Skeletal muscle tissue (tissue), 4 donors: ENCODE data around the gene TAGLN3. TPM values are rescaled to one million over a fixed set of nuclear protein-coding genes. Genes with fewer than 3 reads are reported as not detected.

Source experiments
- H3K27ac ChIP-seq: one replicate; pipeline ENCODE4 v1.7.0; 2013; ENCODE audit warnings: mild to moderate bottlenecking, low read depth, low read length, inconsistent platforms
- H3K27me3 ChIP-seq, 3 donors: one replicate each; pipeline ENCODE4 v1.7.0; 2013; ENCODE audit warnings: low read length in 3 of 3; ENCODE audit not compliant: control insufficient read depth in 3 of 3, insufficient read depth in 3 of 3
- H3K36me3 ChIP-seq, 3 donors: one replicate each; pipeline ENCODE4 v1.7.0; 2013; ENCODE audit warnings: low read length in 3 of 3; ENCODE audit not compliant: control insufficient read depth in 3 of 3, insufficient read depth in 3 of 3
- H3K4me1 ChIP-seq, 3 donors: one replicate each; pipeline ENCODE4 v1.7.0; 2013; ENCODE audit warnings: low read length in 3 of 3, mild to moderate bottlenecking in 3 of 3; ENCODE audit not compliant: control insufficient read depth in 3 of 3, insufficient read depth in 3 of 3
- H3K4me3 ChIP-seq, 3 donors: one replicate each; pipeline ENCODE4 v1.7.0; 2013; ENCODE audit warnings: low read length in 3 of 3
- H3K9ac ChIP-seq, 3 donors: one replicate each; pipeline ENCODE4 v1.7.0; 2013; ENCODE audit warnings: low read length in 3 of 3, mild to moderate bottlenecking in 3 of 3, moderate library complexity in 2 of 3, low read depth in 1 of 3
- H3K9me3 ChIP-seq, 3 donors: one replicate each; pipeline ENCODE4 v1.7.0; 2013; ENCODE audit warnings: low read length in 3 of 3; ENCODE audit not compliant: control insufficient read depth in 3 of 3
- total RNA-seq: library from RNA; depleted of rRNA; stranded (reverse); fragments of >200 nt; gene quantifications from one replicate; pipeline ENCODE4 v1.2.3, GENCODE V29; 2014
- donor health status: Osteomylitis.

Gene TAGLN3
- total RNA-seq, 1 donor from 2014 or later: 0.52 TPM

DNA sequence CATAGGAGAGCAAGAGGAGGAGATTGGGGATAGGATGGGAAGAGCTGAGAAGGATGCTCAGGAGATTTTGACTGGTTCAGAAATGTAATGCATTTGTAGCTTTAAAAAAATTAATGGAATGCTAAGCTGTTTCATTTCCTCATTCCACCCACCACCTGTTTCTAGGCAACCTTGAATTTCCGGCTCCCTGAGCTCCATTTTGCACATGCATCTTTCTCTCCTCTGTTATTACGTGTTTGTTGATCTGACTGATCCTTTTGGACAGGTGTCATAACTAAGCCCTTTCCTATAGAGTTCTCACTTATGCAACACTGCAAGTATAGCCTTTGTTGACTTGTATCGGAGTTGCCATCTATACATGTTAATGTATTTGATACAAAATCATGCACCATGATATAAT, 40.1 kb downstream of the TAGLN3 start:
- Histone ChIP-seq H3K4me1 (no peaks in the 10 kb centered on the region), H3K27ac (no peak overlapping the region), H3K9ac (no peak overlapping the region), H3K36me3 (no peaks in the 10 kb centered on the region), H3K4me3 (no peak overlapping the region), H3K27me3 (no peaks in the 10 kb centered on the region), H3K9me3 (no peaks in the 10 kb centered on the region)

DNA sequence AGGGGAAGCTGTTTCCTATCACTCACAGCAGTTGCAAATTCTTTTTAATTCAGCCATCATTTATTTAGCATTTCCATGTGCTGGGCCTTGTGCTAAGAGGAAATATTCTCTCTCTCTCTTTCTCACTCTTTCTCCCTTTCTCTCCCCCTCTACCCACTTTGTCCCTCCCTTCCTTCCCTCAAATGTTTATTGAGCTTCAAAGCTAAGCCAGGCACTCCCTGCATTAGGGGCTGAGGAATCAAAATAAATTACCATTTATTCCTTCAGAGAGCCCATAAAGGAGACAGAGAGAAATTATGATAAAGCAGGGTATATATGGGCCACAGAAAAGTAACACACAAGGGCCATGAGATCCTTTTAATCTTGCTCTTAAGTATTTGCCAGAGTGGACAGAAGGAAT, 42.6 kb downstream of the TAGLN3 start:
- H3K9me3 ChIP-seq: no peaks in the 10 kb centered on the region

DNA sequence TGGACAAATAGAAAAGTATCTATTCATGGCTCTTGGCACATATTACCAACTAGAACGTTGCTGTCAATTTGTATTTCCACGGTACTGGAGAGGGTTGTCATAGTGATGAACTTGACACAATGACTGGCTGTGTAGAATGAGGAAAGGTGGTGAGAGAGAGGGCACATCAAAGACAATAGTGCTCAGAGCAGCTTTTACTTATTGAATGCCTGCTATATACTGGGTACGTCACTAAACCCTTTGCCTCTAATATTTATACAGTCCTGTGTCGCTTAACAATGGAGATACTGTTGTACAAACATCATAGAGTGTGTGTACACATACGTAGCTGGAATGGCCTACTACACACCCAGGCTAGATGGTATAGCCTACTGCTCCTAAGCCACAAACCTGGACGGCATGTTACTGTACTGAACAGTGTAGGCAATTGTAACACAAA, 44.1 kb downstream of the TAGLN3 start:
- Histone ChIP-seq H3K27me3 (no peaks in the 10 kb centered on the region), H3K36me3 (no peaks in the 10 kb centered on the region), H3K9ac (no peak overlapping the region), H3K27ac (no peak overlapping the region), H3K4me1 (no peaks in the 10 kb centered on the region), H3K9me3 (no peaks in the 10 kb centered on the region), H3K4me3 (no peak overlapping the region)

More for the DNA sequence above, 42.6 kb downstream of the TAGLN3 start:
- Histone ChIP-seq H3K36me3 (no peaks in the 10 kb centered on the region), H3K27me3 (no peaks in the 10 kb centered on the region), H3K4me1 (no peaks in the 10 kb centered on the region), H3K9ac (no peak overlapping the region), H3K27ac (no peak overlapping the region), H3K4me3 (no peak overlapping the region)

DNA sequence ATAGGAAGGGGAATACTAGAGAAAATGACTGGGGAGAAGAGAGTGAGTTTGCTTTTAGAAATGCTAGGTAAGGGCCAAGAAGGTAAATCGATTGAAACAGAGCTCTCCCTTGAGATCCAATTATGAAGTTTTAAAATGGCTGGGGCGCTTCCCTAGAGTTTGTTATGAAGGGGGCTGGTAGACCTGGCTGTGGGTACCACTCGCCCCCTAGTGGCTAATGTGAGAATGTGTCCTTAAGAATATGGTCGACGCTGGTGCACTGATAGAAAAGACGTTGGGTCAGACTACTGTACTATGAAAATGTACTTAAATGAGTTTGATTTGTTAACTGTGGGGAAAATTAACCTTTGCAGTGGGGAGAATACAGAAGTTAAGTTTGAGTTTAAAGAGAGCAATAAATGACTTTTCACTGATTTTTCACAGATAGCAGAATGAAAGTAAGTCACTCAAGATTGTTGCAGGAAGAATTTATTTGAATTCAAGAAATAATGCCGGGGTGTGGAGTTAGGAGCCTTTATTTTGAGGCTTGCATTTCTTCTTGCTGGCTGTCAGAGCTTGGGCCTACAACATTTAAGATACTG, 45.0 kb downstream of the TAGLN3 start:
- H3K4me3 ChIP-seq: no peak overlapping the region
- no peaks in the 10 kb centered on the region for H3K4me1 ChIP-seq
- no peaks in the 10 kb centered on the region for H3K36me3 ChIP-seq
- no peak overlapping the region for H3K27ac ChIP-seq
- peak overlapping the region in 1 of 3 donors; percentile 26 for H3K9ac ChIP-seq
- no peaks in the 10 kb centered on the region for H3K9me3 ChIP-seq
- H3K27me3 ChIP-seq: no peaks in the 10 kb centered on the region

DNA sequence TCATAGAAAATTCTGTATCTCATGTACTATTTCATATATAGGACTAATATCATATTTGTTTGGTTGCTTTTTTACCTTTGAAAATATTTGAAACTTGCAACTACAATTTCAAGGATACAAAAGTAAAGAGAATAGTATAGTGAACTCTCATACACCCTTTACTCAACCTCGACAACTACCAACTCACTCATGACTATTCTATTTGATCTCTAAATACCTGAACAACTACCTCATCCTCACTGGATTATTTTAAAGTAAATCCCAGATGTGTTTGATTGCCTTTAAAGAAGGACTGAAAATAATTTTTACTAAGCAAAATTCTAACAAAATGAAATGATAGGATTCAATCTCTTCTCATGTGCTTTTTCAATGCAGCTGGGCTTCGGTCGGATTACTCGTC, 47.9 kb downstream of the TAGLN3 start:
- no peak overlapping the region for H3K9ac ChIP-seq
- H3K9me3 ChIP-seq: no peaks in the 10 kb centered on the region
- no peak overlapping the region for H3K27ac ChIP-seq
- H3K27me3 ChIP-seq: peaks cover 0 to 3% (median 0%) of the 10 kb centered on the region in 3 donors
- no peak overlapping the region for H3K4me3 ChIP-seq
- H3K4me1 ChIP-seq: no peaks in the 10 kb centered on the region
- H3K36me3 ChIP-seq: no peaks in the 10 kb centered on the region

DNA sequence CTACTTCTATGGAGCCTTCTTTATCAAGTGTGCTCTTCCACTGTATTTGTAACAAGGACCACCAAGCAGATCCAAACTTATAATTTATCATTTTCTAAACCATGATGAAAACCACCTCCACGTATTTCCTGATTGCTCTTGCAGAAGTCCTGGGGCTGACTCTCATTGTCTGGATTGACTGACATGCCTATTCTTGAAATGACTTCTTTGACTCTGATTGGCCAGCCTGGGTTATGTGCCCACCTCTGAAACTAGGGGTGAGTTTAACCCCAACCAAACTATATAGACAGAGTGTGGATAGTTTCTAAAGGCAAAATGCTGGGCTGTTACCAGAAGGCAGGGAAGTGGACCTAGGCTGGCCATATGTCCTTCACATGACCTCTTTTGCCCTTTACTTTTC, 48.5 kb downstream of the TAGLN3 start:
- Histone ChIP-seq H3K9me3 (no peaks in the 10 kb centered on the region), H3K4me3 (no peak overlapping the region), H3K27me3 (peaks cover 0 to 3% (median 0%) of the 10 kb centered on the region in 3 donors), H3K4me1 (no peaks in the 10 kb centered on the region), H3K9ac (no peak overlapping the region), H3K36me3 (no peaks in the 10 kb centered on the region), H3K27ac (no peak overlapping the region)

DNA sequence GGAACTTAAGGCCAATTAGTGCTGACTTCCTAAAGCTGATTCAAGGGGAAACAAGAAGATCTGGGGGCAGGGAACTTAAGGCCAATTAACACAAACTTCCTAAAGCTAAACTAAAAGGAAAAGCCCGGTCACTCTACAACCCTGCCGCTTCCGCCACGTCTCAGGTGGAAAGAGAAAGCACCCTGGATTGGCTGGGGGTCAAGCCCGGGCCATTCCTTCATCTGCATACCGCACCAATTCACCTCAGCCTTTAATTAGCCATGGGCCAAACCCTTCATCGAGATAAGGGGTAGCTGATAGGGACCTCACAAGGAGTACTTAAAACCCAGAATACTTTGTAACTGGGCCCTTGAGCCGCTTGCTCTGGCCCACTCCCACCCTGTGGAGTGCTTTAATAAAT, 50.2 kb downstream of the TAGLN3 start:
- H3K36me3 ChIP-seq: no peaks in the 10 kb centered on the region
- no peaks in the 10 kb centered on the region for H3K4me1 ChIP-seq

DNA sequence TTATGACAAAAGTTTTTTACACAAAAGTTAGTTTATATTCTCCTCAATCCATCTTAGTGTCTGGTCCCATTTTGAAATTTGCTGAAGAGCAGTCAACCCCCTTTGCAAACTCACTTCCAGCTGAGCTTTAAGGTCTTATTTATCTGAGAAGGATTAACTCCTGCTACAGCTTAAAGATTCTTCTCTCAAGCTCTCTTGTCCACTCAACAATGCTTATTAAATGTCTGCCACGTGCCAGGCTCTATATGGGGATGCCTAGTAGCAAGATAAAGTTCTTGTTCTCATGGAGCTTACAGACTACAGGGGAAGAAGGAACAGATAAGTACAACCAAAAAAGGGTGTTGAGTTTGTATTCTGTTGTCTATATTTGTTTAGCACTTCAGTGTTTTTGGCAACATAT, 54.5 kb downstream of the TAGLN3 start:
- H3K27me3 ChIP-seq: peaks cover 0 to 3% (median 2%) of the 10 kb centered on the region in 3 donors
- H3K36me3 ChIP-seq: no peaks in the 10 kb centered on the region
- no peak overlapping the region for H3K27ac ChIP-seq
- H3K9ac ChIP-seq: no peak overlapping the region
- no peaks in the 10 kb centered on the region for H3K9me3 ChIP-seq
- no peaks in the 10 kb centered on the region for H3K4me1 ChIP-seq
- H3K4me3 ChIP-seq: no peak overlapping the region

More for the DNA sequence above, 50.2 kb downstream of the TAGLN3 start:
- Histone ChIP-seq H3K27ac (no peak overlapping the region), H3K4me3 (no peak overlapping the region), H3K27me3 (peaks cover 0 to 3% (median 2%) of the 10 kb centered on the region in 3 donors), H3K9ac (no peak overlapping the region), H3K9me3 (no peaks in the 10 kb centered on the region)

DNA sequence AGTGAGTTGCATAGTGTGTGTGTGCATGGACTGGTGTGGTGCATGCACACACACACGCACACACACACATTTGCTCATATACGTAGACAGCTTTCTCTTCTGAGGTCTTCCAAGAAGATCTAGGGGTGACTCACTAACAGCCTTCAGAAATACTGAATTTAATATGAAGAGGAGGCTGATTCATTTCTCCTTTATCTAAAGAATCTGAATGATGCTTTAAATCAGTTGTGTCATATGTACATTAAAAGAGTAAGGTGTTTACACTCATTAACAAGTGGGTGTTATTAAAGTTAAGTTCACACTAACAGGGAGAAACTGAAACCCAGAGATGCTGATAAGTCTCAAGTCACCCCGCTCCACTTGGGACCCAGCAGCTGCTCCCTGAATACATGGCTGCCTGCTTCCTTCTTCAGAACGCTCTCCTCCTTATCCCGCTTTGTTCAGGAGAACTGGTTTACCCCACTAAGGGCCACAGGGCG, 57.8 kb downstream of the TAGLN3 start:
- peaks cover 0 to 2% (median 0%) of the 10 kb centered on the region in 3 donors for H3K27me3 ChIP-seq
- no peaks in the 10 kb centered on the region for H3K36me3 ChIP-seq
- no peak overlapping the region for H3K9ac ChIP-seq
- no peak overlapping the region for H3K27ac ChIP-seq
- no peaks in the 10 kb centered on the region for H3K9me3 ChIP-seq
- H3K4me3 ChIP-seq: no peak overlapping the region
- H3K4me1 ChIP-seq: no peaks in the 10 kb centered on the region

DNA sequence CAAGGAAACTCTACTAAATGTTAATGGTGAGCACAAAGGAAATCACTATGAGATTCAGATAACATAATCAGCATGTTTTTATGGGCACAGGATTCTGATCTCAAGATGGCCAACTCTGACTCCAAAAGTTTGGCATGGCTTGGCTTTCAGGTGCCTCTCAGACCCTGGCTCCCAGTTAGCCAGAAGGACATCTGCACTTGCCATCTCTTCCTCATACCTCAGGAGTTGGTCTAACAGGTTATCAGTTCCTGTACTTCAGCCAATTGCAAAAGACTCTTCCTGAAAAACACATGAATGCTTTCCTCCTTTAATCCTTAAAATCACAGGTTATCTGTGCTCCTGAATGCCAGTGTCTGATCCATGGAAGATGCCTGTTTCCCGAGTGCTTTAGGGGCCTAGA, 60.8 kb downstream of the TAGLN3 start:
- Histone ChIP-seq H3K9me3 (no peaks in the 10 kb centered on the region), H3K9ac (no peak overlapping the region), H3K27me3 (no peaks in the 10 kb centered on the region), H3K4me3 (no peak overlapping the region), H3K36me3 (no peaks in the 10 kb centered on the region), H3K27ac (no peak overlapping the region), H3K4me1 (no peaks in the 10 kb centered on the region)
